ENCODE results near the gene VPS18.
A peak's percentile ranks its signal among the peaks of the same experiment; 100 is the strongest.

The VPS18 gene

DNA sequence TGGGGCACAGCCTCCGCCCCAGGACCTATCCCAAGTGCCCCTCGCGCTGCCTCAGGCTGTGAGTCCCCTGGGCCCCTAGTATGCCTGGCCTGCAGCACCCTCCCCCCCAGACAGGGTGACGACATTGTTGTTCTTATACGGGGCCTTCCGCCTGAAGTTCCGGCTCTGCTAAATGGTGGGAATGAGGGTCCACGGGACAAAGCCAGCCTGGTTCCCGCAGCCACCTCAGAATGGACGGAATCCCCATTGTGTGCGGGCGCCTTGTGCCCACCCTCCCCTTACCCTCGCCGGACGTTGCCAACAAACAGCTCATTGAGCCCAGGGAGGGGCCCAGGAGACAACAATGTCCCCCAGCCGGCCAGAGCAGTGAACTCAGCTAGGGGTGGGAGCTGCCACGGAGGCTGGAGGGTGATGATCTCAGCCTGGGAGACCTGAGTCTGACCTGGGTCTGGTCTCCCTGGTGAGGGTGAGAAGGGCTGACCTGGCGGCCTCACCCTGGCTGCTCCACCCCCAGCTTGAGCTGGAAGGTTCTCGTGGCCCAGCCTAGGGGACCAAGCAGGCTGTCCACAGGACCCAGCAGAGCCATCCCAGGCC, 24.6 kb downstream of the VPS18 start:
- H3K9me3 Mint-ChIP-seq: no peaks in the 10 kb centered on the region
- no peak for DNase-seq
- no peaks in the 10 kb centered on the region for H3K36me3 Mint-ChIP-seq (ENCODE audit: low read depth)
- peaks cover 29% of the 10 kb centered on the region for H3K27me3 Mint-ChIP-seq (ENCODE audit: low read depth, poor library complexity)
- H3K27ac Mint-ChIP-seq: no peak overlapping the region
- no peak overlapping the region for H3K4me3 Mint-ChIP-seq
- TF ChIP-seq, protein P1, sequence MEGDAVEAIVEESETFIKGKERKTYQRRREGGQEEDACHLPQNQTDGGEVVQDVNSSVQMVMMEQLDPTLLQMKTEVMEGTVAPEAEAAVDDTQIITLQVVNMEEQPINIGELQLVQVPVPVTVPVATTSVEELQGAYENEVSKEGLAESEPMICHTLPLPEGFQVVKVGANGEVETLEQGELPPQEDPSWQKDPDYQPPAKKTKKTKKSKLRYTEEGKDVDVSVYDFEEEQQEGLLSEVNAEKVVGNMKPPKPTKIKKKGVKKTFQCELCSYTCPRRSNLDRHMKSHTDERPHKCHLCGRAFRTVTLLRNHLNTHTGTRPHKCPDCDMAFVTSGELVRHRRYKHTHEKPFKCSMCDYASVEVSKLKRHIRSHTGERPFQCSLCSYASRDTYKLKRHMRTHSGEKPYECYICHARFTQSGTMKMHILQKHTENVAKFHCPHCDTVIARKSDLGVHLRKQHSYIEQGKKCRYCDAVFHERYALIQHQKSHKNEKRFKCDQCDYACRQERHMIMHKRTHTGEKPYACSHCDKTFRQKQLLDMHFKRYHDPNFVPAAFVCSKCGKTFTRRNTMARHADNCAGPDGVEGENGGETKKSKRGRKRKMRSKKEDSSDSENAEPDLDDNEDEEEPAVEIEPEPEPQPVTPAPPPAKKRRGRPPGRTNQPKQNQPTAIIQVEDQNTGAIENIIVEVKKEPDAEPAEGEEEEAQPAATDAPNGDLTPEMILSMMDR (IDR thresholded peaks at IDR 0.05): no peak
- H3K4me1 Mint-ChIP-seq: peaks cover 69% of the 10 kb centered on the region

- no peak overlapping the region for H3K27ac Mint-ChIP-seq
- peaks cover 67% of the 10 kb centered on the region for H3K4me1 Mint-ChIP-seq
- TF ChIP-seq, protein P1 (IDR thresholded peaks at IDR 0.05): no peak
- no peaks in the 10 kb centered on the region for H3K36me3 Mint-ChIP-seq (ENCODE audit: low read depth)
- no peak for DNase-seq
- H3K9me3 Mint-ChIP-seq: no peaks in the 10 kb centered on the region
- no peak overlapping the region for H3K4me3 Mint-ChIP-seq
- H3K27me3 Mint-ChIP-seq (ENCODE audit: low read depth, poor library complexity): peaks cover 51% of the 10 kb centered on the region
Observed at GRCh38 chr15:40921949-40922607, 27.8 kb downstream of the VPS18 start.

DNA sequence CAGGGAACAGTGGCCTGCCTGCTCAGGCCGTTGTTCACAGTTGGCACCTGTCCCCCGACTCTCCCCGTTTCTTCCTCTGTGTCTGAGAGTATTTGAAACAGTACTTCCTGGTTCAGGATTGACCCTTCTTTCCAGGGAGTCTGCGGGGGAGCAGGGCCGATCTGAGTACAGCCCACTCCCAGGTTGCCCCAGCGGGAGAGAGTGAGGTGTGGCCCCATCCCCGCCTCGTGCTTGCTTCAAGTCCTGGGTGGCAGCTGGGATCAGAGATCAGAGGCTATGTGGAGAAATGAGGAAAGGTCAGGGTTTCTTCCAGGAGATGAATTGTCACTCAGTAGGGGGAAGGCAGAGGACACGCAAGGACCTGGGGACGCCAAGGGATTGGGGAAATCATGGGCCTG, 28.4 kb downstream of the VPS18 start:
- Mint-ChIP-seq H3K27ac (no peak overlapping the region), H3K4me3 (peak overlapping the region; percentile 43), H3K9me3 (no peaks in the 10 kb centered on the region), H3K4me1 (peaks cover 70% of the 10 kb centered on the region), H3K36me3 (ENCODE audit: low read depth) (no peaks in the 10 kb centered on the region), H3K27me3 (ENCODE audit: low read depth, poor library complexity) (peaks cover 56% of the 10 kb centered on the region)
- no peak for DNase-seq
- TF ChIP-seq, protein P1 (IDR thresholded peaks at IDR 0.05): no peak

DNA sequence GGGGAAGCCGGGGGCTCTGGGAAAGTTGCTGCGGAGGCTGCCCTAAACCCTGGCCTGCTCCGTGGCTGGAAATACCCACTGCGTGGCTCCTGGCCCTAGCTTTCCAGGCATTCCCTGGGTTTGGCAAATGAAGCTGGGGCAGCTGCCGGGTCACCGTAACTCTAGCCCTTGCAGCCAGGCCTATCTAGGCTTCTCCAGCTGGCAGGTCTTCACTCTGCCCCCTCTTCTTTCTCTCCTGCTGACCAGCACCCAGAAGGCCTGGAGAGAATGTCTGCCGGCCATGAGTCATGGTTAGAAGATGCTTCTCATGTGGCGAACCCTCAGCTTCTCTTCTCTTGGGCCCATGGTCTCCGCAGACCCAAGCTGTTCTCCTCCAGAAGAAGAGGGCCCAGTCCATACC, 29.3 kb downstream of the VPS18 start:
- TF ChIP-seq, protein P1 (IDR thresholded peaks at IDR 0.05): no peak
- Mint-ChIP-seq H3K27ac (no peak overlapping the region), H3K4me3 (no peak overlapping the region), H3K4me1 (peaks cover 64% of the 10 kb centered on the region), H3K36me3 (ENCODE audit: low read depth) (no peaks in the 10 kb centered on the region), H3K27me3 (ENCODE audit: low read depth, poor library complexity) (peaks cover 66% of the 10 kb centered on the region), H3K9me3 (no peaks in the 10 kb centered on the region)
- no peak for DNase-seq

DNA sequence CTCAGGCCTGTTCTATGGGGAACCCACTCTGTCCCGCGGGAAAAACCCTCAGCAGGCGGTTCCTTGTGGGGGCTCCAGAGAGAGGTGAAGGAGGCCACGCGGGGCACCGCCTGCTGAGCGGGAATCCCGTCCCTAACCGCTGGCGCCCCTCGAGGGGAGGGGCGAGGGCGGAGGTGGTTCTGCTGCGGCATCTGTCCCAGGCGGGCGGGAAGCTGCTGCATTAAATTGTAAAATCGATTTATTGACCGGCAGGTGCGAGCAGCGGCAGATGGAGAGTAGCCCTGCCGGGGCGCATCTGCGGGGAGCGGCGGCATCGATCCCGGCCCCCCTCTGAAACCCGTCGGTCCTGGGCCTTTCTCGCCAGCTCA, 31.2 kb downstream of the VPS18 start:
- Mint-ChIP-seq H3K36me3 (ENCODE audit: low read depth) (no peaks in the 10 kb centered on the region), H3K4me3 (peak overlapping the region; percentile 19), H3K27me3 (ENCODE audit: low read depth, poor library complexity) (peaks cover 85% of the 10 kb centered on the region), H3K4me1 (peaks cover 57% of the 10 kb centered on the region), H3K9me3 (no peaks in the 10 kb centered on the region), H3K27ac (no peak overlapping the region)
- TF ChIP-seq, protein P1 (IDR thresholded peaks at IDR 0.05): no peak
- DNase-seq: no peak
